M059J (cell line): ENCODE measurements around the gene C14orf39. TPM values are rescaled to one million over a fixed set of nuclear protein-coding genes. Genes with fewer than 3 reads are reported as not detected.
"Not testable (repeated sequence)": the region's sequence is repeated elsewhere in the genome, so short reads cannot be mapped to it uniquely, and the experiment has no call there.

ENCODE experiments used
- DNase-seq: peaks from one replicate; pipeline ENCODE4 v3.0.0-alpha.2; 2012; ENCODE audit warnings: low read depth
- total RNA-seq: library from RNA; depleted of rRNA; stranded (reverse); fragments of >200 nt; shearing (Covaris generic); gene quantifications from 2 replicates; pipeline ENCODE4 v1.2.3, GENCODE V29; 2014; rRNA removed

Gene C14orf39
- total RNA-seq, 1 experiment from 2014 or later, result not detected

- DNase-seq, result no peak
Measured at GRCh38 chr14:60490270-60490669, 4.4 kb upstream of the C14orf39 start.

DNA sequence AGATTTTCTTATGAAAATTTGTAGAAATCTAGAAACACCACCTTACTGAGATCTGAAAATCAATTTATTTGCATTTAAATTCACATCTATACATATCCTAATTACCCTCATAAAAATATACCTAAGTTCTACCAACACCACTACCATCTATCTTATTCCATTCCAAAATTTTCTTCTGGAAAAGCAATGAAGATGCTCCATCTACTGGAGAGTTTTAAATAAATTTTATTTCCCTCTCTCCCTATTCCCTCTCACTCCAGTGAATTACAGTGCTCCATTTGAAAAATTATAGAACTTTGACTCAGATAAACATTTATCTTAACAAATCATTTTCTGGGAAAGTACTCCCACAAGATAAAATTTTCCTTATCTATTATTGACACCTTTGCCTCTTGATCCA, 2.3 kb upstream of the C14orf39 start:
- no peak for DNase-seq

GRCh38 chr14:60487211-60487610, 1.3 kb upstream of the C14orf39 start:
- DNase-seq, result peak; percentile 7

DNA sequence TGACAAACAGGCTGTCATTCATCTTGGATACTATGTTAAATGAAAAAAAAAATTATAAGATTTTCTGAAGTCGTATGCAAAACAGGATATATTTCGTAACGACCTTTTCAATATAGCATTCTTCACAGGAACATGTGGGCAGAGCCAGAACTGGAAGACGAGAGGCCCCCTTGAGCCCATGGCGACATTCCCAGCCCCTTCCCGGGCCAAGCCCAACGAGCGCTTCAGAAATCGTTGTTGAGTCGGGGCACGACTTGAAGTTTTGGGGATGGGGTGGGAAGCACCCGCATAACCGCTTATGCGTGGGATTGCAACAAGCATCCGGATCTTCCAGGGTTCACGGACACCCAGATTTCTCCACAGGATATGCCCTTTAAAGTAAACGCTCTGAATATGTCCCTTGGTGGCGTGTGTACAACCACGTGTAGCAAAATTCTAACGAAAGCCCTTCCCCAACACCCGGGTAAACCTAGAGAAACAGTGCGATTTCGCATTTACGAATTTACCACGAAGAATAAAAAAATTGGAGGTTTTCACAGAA, 736 bp downstream of the C14orf39 start:
- no peak for DNase-seq

GRCh38 chr14:60482743-60483142, 3.1 kb downstream of the C14orf39 start:
- DNase-seq, result peak; percentile 21

DNA sequence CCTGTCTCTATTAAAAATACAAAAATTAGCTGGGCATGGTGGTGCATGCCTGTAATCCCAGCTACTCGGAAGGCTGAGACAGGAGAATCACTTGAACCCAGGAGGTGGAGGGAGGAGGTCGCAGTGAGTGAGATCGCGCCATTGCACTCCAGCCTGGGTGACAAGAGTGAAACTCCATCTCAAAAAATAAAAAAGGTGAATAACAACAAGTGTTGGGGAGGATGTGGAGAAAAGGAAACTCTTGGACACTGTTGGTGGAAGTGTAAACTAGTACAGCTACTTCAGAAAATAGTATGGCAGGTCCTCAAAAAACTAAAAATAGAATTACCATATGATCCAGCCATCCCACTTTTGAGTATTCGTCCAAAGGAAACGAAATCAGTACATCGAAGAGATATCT, 5.6 kb downstream of the C14orf39 start:
- DNase-seq, result not testable (repeated sequence)

DNA sequence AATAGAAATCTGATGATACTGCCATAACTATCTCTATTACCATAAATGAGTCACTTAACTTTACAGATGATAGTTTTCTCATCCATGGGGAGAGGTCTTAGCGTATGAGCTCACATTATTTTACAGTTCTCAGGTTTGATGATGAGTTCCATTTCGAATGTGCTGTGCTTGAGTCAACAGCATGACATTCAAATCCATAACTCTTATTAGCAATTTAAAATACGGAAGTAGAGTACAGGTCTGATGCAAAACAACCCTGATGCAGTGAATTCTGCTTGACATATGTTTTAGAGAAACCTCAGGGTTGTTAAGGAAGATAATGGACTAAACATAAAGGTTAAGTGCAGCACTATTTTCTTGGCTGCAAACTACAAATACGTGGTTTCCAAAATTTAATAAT, 30.0 kb downstream of the C14orf39 start:
- DNase-seq, result no peak

DNA sequence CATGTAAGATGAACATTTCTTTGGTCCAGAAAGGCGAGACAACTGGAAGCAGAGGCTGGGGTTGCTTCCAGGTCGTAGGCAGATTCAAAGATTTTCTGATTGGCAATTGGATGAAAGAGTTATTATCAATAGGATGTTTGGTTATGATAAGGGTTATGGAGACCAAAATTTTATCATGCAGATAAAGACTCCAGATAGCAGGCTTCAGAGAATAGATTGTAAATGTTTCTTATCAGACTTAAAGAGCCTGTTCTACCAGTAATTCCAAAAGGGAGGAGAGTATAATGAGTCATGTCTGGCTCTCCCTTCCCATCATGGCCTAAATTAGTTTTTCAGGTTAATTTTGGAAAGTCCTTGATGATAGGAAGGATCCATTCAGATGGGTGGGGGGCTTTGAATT, 55.6 kb downstream of the C14orf39 start:
- DNase-seq, result no peak

GRCh38 chr14:60420050-60420449, 65.8 kb downstream of the C14orf39 start:
- no peak for DNase-seq

DNA sequence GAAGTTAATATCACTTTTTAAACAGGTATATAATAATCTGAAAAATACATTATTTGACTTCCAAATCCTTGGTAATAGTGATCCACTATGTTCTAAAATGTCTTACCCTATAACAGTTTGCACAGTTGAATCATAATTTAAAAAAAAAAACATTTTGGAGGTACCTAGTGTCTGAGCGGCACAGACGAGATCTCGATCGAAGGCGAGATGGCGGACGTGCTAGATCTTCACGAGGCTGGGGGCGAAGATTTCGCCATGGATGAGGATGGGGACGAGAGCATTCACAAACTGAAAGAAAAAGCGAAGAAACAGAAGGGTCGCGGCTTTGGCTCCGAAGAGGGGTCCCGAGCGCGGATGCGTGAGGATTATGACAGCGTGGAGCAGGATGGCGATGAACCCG, 88.3 kb downstream of the C14orf39 start:
- DNase-seq, result not testable (repeated sequence)

- peak; percentile 2 for DNase-seq
Measured at GRCh38 chr14:60396718-60397343, 89.0 kb downstream of the C14orf39 start.

Other genes starting within 250 kb of the C14orf39 start
- gene PPM1A, start 236.8 kb downstream of the C14orf39 start, total RNA-seq, result 20.0 and 23.4 TPM in 2 replicates
- not detected in 2 replicates for gene SIX6, start 23.1 kb upstream of the C14orf39 start, total RNA-seq
- gene SIX1, start 163.4 kb upstream of the C14orf39 start, total RNA-seq, result 8.0 and 12.5 TPM in 2 replicates
- 17.9 and 23.8 TPM in 2 replicates for gene SIX4, start 238.3 kb upstream of the C14orf39 start, total RNA-seq
- 81.6 and 99.3 TPM in 2 replicates for gene MNAT1, start 248.7 kb upstream of the C14orf39 start, total RNA-seq